Naive thymus-derived CD4-positive, alpha-beta T cell (primary cell): ENCODE measurements around the gene PROX1. TPM values are rescaled to one million over a fixed set of nuclear protein-coding genes. Genes with fewer than 3 reads are reported as not detected.

Experiments used
- ATAC-seq: fragments of 150-1000 bp; cut with Tn5 transposase; 2 replicates; pipeline ENCODE4 v1.10.0; 2021; ENCODE audit warnings: mild to moderate bottlenecking, moderate library complexity
- CTCF ChIA-PET: fragments of 350-600 bp; sonication (Branson Sonifier 250); formaldehyde crosslinking; loops from one replicate; lab custom pipeline; 2021; ENCODE audit warnings: antibody characterized with exemption; lab: Charles Lee
- POLR2A ChIA-PET: fragments of 350-600 bp; sonication (Branson Sonifier 250); formaldehyde crosslinking; loops from one replicate; lab custom pipeline; 2021; ENCODE audit warnings: antibody characterized with exemption, inconsistent platforms; lab: Charles Lee
- DNase-seq, 9 donors: peaks; one replicate each; pipeline versions ENCODE4 v3.0.0 to v3.0.0-alpha.2; 2020 to 2022; ENCODE audit warnings: mixed read lengths in 1 of 9
- H3K27ac ChIP-seq: one replicate; pipeline ENCODE4 v1.7.0; 2013; ENCODE audit warnings: mild to moderate bottlenecking, low read depth, low read length, moderate library complexity
- H3K27me3 ChIP-seq, 2 donors: one replicate each; pipeline ENCODE4 v1.7.0; 2013; ENCODE audit warnings: low read length in 2 of 2, mild to moderate bottlenecking in 2 of 2, moderate library complexity in 2 of 2; ENCODE audit not compliant: control insufficient read depth in 2 of 2, insufficient read depth in 2 of 2
- H3K36me3 ChIP-seq, 3 experiments: 1 replicate in 2 of 3; 2 replicates in 1 of 3; pipeline ENCODE4 v1.7.0; 2013; ENCODE audit warnings: low read length in 3 of 3, mild to moderate bottlenecking in 3 of 3, moderate library complexity in 1 of 3; ENCODE audit not compliant: insufficient read depth in 3 of 3, control insufficient read depth in 2 of 3
- H3K4me1 ChIP-seq, 2 donors: one replicate each; pipeline ENCODE4 v1.7.0; 2013; ENCODE audit warnings: low read length in 2 of 2, mild to moderate bottlenecking in 2 of 2, moderate library complexity in 1 of 2; ENCODE audit not compliant: control insufficient read depth in 2 of 2, insufficient read depth in 2 of 2
- H3K4me3 ChIP-seq: 2 replicates; pipeline ENCODE4 v1.7.0; 2013; ENCODE audit warnings: mild to moderate bottlenecking, low read length
- H3K9me3 ChIP-seq, 3 experiments: 1 replicate in 2 of 3; 2 replicates in 1 of 3; pipeline ENCODE4 v1.7.0; 2013; ENCODE audit warnings: low read length in 3 of 3; ENCODE audit not compliant: control insufficient read depth in 2 of 3
- H3K27ac Mint-ChIP-seq, 9 donors: one replicate each; pipeline ENCODE4 v1.8.0; 2020 to 2022; ENCODE audit warnings: mixed read lengths in 9 of 9, mild to moderate bottlenecking in 8 of 9, moderate library complexity in 5 of 9, inconsistent platforms in 2 of 9
- H3K27me3 Mint-ChIP-seq, 5 donors: one replicate each; pipeline ENCODE4 v1.8.0; 2021 to 2022; ENCODE audit warnings: mixed read lengths in 5 of 5, mild to moderate bottlenecking in 1 of 5
- H3K36me3 Mint-ChIP-seq, 5 donors: one replicate each; pipeline ENCODE4 v1.8.0; 2020 to 2022; ENCODE audit warnings: mixed read lengths in 5 of 5, mild to moderate bottlenecking in 3 of 5, inconsistent platforms in 1 of 5
- H3K4me1 Mint-ChIP-seq, 7 donors: one replicate each; pipeline ENCODE4 v1.8.0; 2020 to 2022; ENCODE audit warnings: mixed read lengths in 7 of 7, mild to moderate bottlenecking in 3 of 7, inconsistent platforms in 1 of 7
- H3K4me3 Mint-ChIP-seq, 10 donors: one replicate each; pipeline ENCODE4 v1.8.0; 2020 to 2022; ENCODE audit warnings: mild to moderate bottlenecking in 10 of 10, mixed read lengths in 10 of 10, moderate library complexity in 6 of 10, inconsistent platforms in 2 of 10
- H3K9me3 Mint-ChIP-seq, 11 donors: one replicate each; pipeline ENCODE4 v1.8.0; 2020 to 2022; ENCODE audit warnings: mixed read lengths in 11 of 11, mild to moderate bottlenecking in 4 of 11, inconsistent platforms in 1 of 11, moderate library complexity in 1 of 11
- intact Hi-C, 2 donors: fragments of 100-400 bp; cut with micrococcal nuclease; formaldehyde crosslinking; loops; one replicate each; pipeline ENCODE4 v1.15.1; 2023
- polyA plus RNA-seq, 2 donors: library from polyadenylated mRNA; unstranded; fragments of 300-500 nt; fragmentation: Illumina TruSeq; gene quantifications; one replicate each; pipeline ENCODE4 v1.2.3, GENCODE V29; 2021
- total RNA-seq, 6 experiments: library from RNA in 5 of 6; stranded (reverse) in 5 of 6; gene quantifications; 1 replicate in 5 of 6; 2 replicates in 1 of 6; pipeline ENCODE4 v1.2.3 and lab custom pipeline; 2021 to 2026

The PROX1 gene
- total and polyA plus RNA-seq, 7 experiments from 2014 or later: not detected

DNA sequence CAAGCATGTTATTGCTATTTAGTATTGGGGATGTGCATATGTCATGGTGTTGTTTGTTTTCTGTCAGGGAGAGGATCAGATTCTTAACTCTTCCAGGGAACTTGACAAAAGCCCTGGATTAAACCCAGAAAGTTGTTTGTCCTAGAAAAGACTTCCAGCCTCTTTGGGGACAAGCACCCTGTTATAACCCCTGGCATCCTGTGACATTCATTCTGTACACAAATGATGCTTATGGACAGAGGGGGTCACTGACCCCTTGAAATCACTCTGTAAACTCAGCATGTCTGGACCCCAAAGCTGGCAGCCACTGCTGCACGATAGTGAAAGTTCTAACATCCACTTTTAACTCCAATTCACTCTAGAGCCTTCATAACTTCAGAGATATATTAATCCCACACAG is 81.2 kb downstream of the PROX1 start:
- H3K4me3 Mint-ChIP-seq: no peak overlapping the region
- H3K36me3 Mint-ChIP-seq: no peaks in the 10 kb centered on the region
- CTCF ChIA-PET: no interaction called here

DNA sequence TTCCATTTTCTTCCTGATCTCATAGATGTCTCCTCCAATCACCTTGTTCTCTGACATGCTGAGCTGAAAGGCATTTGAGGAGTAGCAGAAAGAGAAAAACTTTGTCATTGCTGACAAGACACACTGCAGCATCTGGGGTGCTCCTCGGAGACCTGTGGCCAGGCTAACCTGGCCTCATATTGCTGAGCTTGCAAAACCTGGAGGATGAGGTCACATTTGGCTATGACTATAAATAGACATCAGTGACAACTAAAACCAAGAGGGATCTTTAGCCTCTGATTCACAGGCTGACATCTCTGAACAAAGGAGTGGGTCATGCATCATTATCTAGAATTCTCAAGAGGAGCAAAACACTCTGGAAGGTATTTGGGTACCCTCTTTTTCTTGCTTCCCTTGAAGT is 83.7 kb downstream of the PROX1 start:
- Mint-ChIP-seq H3K4me3 (no peak overlapping the region), H3K36me3 (peaks cover 0 to 10% (median 0%) of the 10 kb centered on the region in 5 donors), H3K4me1 (no peaks in the 10 kb centered on the region), H3K27me3 (peaks cover 0 to 28% (median 14%) of the 10 kb centered on the region in 5 donors), H3K27ac (no peak overlapping the region), H3K9me3 (peaks cover 0 to 12% (median 0%) of the 10 kb centered on the region in 11 donors)
- DNase-seq: no peak
- POLR2A ChIA-PET: no interaction called here
- Histone ChIP-seq H3K4me1 (no peaks in the 10 kb centered on the region), H3K36me3 (no peaks in the 10 kb centered on the region), H3K27me3 (no peaks in the 10 kb centered on the region), H3K27ac (no peak overlapping the region), H3K9me3 (no peaks in the 10 kb centered on the region), H3K4me3 (no peak overlapping the region)
- no peak for ATAC-seq
- intact Hi-C loops: no loop called here
- CTCF ChIA-PET: no interaction called here

More for the DNA sequence above, 81.2 kb downstream of the PROX1 start:
- Histone ChIP-seq H3K4me1 (no peaks in the 10 kb centered on the region), H3K27ac (no peak overlapping the region), H3K27me3 (no peaks in the 10 kb centered on the region), H3K4me3 (no peak overlapping the region), H3K9me3 (no peaks in the 10 kb centered on the region), H3K36me3 (no peaks in the 10 kb centered on the region)
- intact Hi-C loops: no loop called here
- ATAC-seq (no peak), DNase-seq (no peak)
- peaks cover 0 to 7% (median 5%) of the 10 kb centered on the region in 5 donors for H3K27me3 Mint-ChIP-seq
- H3K27ac Mint-ChIP-seq: no peak overlapping the region
- peaks cover 0 to 5% (median 0%) of the 10 kb centered on the region in 11 donors for H3K9me3 Mint-ChIP-seq
- no peaks in the 10 kb centered on the region for H3K4me1 Mint-ChIP-seq
- POLR2A ChIA-PET: no interaction called here

DNA sequence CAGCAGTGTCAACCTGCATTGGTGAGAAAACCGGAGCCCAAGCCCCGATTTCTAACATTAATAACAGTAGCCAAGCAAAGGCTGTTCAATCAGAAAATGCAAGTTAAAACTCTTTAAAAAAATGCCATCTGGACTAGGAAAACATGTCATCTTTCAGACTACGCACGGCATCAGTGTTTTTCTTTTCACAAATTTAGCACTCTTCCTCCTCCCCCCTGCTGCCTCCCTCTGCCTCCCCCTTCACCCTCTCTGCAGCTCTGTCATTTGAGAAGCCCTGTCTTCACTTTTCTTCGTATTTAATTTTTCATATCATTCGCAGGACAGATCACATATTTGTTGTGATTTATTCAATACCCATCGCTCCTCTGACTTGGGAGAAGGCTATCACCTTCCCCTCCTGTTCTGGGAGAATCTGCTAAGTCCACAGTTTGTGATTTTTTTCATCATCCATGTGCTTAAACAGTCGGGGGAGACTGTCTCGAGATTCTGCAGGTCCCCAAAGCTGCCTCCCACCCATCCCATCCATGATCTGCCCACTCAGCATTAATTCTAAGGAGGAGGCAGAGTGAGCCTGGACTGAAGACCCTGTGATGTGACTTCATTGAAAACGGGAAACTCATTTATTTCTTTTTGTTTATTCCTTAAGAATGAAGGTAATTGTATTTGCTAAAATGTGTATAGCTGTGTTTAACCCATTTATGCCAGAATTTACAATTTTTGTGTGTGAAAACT is 84.8 kb downstream of the PROX1 start:
- H3K36me3 ChIP-seq: no peaks in the 10 kb centered on the region
- H3K27me3 Mint-ChIP-seq: peaks cover 0 to 28% (median 14%) of the 10 kb centered on the region in 5 donors
- H3K27me3 ChIP-seq: no peaks in the 10 kb centered on the region
- peaks cover 0 to 12% (median 0%) of the 10 kb centered on the region in 11 donors for H3K9me3 Mint-ChIP-seq
- H3K9me3 ChIP-seq: no peaks in the 10 kb centered on the region
- ATAC-seq (no peak), DNase-seq (no peak)
- intact Hi-C loops: loop anchor here in 1 of 2 donors (1.0 kb wide), 1 partner anchor 35 kb away; no protein-coding TSS in a partner anchor
- CTCF ChIA-PET: no interaction called here
- H3K4me3 Mint-ChIP-seq: no peak overlapping the region
- no peak overlapping the region for H3K4me3 ChIP-seq
- POLR2A ChIA-PET: no interaction called here
- H3K27ac ChIP-seq: no peak overlapping the region
- no peaks in the 10 kb centered on the region for H3K4me1 Mint-ChIP-seq
- H3K36me3 Mint-ChIP-seq: peaks cover 0 to 10% (median 0%) of the 10 kb centered on the region in 5 donors
- H3K4me1 ChIP-seq: no peaks in the 10 kb centered on the region
- H3K27ac Mint-ChIP-seq: no peak overlapping the region

DNA sequence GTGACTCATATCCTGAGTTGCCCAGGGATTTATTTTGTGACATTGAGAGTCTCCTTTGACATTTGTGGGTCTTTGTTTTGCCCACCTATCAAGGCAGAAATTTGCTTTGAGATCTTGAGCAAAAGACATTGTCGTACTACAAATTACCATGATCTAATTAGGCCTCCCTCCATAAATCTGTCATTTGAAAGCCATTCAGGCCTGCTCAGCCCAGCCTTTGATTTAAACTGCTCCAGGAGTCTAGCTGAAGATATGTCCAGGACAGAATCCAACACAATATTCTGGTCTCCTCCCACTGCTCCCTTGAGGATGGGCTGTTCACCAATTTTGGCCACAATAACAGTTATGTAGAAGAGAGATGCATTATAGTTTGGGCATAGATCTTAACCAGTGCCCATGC is 86.7 kb downstream of the PROX1 start:
- DNase-seq (no peak), ATAC-seq (no peak)
- POLR2A ChIA-PET: no interaction called here
- H3K4me1 ChIP-seq: no peaks in the 10 kb centered on the region
- H3K27me3 ChIP-seq: no peaks in the 10 kb centered on the region
- H3K9me3 ChIP-seq: no peaks in the 10 kb centered on the region
- no peak overlapping the region for H3K4me3 ChIP-seq
- Mint-ChIP-seq H3K4me1 (no peaks in the 10 kb centered on the region), H3K4me3 (no peak overlapping the region), H3K9me3 (peaks cover 0 to 12% (median 0%) of the 10 kb centered on the region in 11 donors), H3K27ac (no peak overlapping the region), H3K36me3 (peaks cover 0 to 10% (median 0%) of the 10 kb centered on the region in 5 donors), H3K27me3 (peaks cover 0 to 28% (median 14%) of the 10 kb centered on the region in 5 donors)
- intact Hi-C loops: no loop called here
- H3K36me3 ChIP-seq: no peaks in the 10 kb centered on the region
- CTCF ChIA-PET: no interaction called here
- no peak overlapping the region for H3K27ac ChIP-seq

DNA sequence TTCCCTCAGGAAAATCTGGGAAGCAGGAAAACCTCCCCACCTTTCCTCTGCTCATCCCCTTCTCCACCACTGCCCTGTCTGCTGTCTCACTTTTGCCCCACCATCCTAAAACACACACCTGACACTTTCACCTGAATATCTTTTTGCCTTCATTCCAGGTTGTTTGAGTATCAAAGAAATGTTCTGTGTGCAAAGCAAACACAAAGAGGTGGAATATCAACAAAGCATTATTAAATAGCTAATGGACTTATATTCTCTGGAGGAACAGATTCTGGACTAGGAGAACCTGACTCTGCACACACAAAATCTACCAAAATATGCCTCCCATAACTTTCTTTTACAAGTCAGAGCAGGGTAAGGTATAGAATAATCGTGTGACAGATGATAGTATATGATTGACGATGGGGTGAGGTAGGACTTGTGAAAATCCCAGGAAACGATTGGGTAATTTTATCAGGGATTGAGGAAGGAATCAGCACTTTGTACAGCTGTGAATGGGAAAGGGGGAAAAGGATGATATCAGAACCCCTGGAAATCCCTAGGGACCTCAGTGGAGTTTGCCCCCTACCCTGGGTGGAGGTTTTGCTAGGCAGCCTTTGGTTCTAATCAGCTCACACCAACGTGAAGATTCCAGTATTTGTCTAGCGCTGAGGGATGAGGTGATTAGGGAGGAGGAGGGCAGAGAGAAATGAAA is 87.7 kb downstream of the PROX1 start:
- no peak overlapping the region for H3K4me3 Mint-ChIP-seq

DNA sequence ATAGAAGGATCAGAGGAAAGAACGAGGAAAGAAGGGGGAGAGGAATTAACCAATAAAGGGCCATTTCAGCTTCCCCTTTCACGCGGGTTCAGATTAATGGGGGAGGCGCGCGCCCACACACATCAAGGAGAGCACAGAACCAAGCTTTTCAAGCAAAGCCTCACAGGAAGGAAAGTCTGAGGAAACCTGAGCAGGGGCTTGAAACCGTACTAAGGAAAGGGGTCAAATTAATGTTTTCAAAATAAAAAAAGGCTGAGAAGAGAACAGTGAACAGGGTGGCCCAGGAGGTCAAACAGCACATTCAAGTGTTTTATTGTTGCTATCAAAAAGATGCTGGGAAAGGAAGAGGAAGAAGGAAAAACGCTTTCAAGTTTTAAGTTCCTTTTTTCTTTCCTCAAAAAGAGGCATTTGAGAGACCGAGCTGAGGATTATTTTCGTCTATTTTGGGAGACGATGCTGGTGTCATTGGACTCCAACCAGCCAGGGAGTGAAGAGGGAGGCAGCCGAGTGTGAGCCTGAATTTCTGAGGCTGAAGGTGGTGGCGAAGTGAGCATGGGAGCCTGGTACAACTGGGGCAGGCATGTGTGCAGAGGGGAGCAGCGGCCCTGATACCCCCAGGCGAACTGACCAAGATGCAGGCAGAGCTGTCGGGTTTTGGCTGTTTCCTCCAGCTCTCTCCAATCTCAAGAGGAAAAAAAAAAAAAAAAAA is 88.4 kb downstream of the PROX1 start:
- no peak for DNase-seq
- ATAC-seq: no peak
- ChIA-PET POLR2A (no interaction called here), CTCF (no interaction called here)
- Histone ChIP-seq H3K9me3 (no peaks in the 10 kb centered on the region), H3K27me3 (no peaks in the 10 kb centered on the region), H3K27ac (no peak overlapping the region), H3K4me3 (no peak overlapping the region), H3K36me3 (no peaks in the 10 kb centered on the region), H3K4me1 (no peaks in the 10 kb centered on the region)
- peaks cover 0 to 28% (median 14%) of the 10 kb centered on the region in 5 donors for H3K27me3 Mint-ChIP-seq
- peaks cover 0 to 16% (median 1%) of the 10 kb centered on the region in 11 donors for H3K9me3 Mint-ChIP-seq
- H3K4me1 Mint-ChIP-seq: no peaks in the 10 kb centered on the region
- peaks cover 0 to 10% (median 0%) of the 10 kb centered on the region in 5 donors for H3K36me3 Mint-ChIP-seq
- no peak overlapping the region for H3K27ac Mint-ChIP-seq
- intact Hi-C loops: no loop called here
- H3K4me3 Mint-ChIP-seq: no peak overlapping the region

More for the DNA sequence above, 87.7 kb downstream of the PROX1 start:
- H3K36me3 Mint-ChIP-seq: peaks cover 0 to 10% (median 0%) of the 10 kb centered on the region in 5 donors
- ChIA-PET CTCF (no interaction called here), POLR2A (no interaction called here)
- DNase-seq (no peak), ATAC-seq (no peak)
- no peaks in the 10 kb centered on the region for H3K4me1 Mint-ChIP-seq
- intact Hi-C loops: no loop called here
- Histone ChIP-seq H3K36me3 (no peaks in the 10 kb centered on the region), H3K27me3 (no peaks in the 10 kb centered on the region), H3K4me3 (no peak overlapping the region), H3K27ac (no peak overlapping the region), H3K4me1 (no peaks in the 10 kb centered on the region), H3K9me3 (no peaks in the 10 kb centered on the region)
- H3K27ac Mint-ChIP-seq: no peak overlapping the region
- peaks cover 0 to 28% (median 14%) of the 10 kb centered on the region in 5 donors for H3K27me3 Mint-ChIP-seq
- H3K9me3 Mint-ChIP-seq: peaks cover 0 to 16% (median 1%) of the 10 kb centered on the region in 11 donors
